Caki2 (cell line): Measurements from ENCODE around the gene DGKD. TPM values are rescaled to one million over a fixed set of nuclear protein-coding genes. Genes with fewer than 3 reads are reported as not detected.

Source experiments
- DNase-seq: peaks from one replicate; pipeline ENCODE4 v3.0.0-alpha.2; 2015; ENCODE audit warnings: low read depth
- in situ Hi-C: cut with HindIII; loops from 2 replicates; pipeline ENCODE4 v1.10.0; 2016; ENCODE audit warnings: low sequenced_read_pairs, low pct_unique_long_range_greater_than_20kb, mixed read lengths
- total RNA-seq: library from RNA; depleted of rRNA; stranded (reverse); fragments of >200 nt; shearing (Covaris generic); gene quantifications from 2 replicates; pipeline ENCODE4 v1.2.3, GENCODE V29; 2014; ENCODE audit warnings: low replicate concordance

Gene DGKD
- total RNA-seq, 1 experiment from 2014 or later, result 7.8 TPM

GRCh38 chr2:233471291-233472035 lies 117.2 kb downstream of the DGKD start:
- DNase-seq, result no peak
- in situ Hi-C loops, result no loop called here

DNA sequence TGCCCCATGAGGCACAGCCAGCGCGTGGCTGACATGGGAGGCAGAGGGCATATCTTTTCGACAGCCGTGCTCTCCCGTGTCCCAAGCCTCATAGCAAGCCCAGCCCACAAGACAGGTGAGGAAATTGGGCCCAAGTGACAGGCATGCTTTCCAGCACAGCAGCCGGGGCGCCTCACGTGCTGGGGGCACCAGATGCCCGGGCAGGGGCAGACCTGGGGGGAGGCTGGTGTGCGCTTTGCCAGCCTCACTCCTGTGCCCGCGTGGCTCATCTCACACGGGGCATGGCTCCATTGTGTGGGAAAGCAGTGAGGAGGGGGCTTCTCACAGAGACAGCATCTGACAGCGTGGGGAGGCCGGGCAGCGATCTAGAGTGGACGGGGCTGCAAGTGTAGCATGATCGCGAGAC lies 119.1 kb downstream of the DGKD start:
- in situ Hi-C loops, result no loop called here
- no peak for DNase-seq

DNA sequence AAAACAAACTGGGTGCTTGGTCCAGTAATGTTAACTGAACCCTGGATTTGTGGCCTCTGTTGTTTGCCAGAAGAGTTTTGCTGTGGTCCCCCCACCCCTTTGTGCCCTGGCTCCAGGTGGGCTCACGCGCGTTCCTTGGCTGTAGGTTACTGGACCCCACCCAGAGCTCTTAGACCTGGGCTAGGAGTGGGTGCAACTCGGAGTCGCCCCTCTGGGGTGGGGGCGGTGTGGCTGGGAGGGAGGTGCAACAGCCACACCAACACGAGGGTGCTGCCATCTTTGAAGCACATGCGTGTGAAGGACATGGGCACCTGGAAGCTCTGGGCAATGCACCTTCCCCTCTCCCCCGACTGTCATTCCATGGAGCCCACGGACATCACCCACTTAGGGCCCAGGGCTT lies 119.6 kb downstream of the DGKD start:
- in situ Hi-C loops, result no loop called here

GRCh38 chr2:233474308-233475160 lies 120.2 kb downstream of the DGKD start:
- no peak for DNase-seq
- in situ Hi-C loops, result no loop called here

More for the DNA sequence above, 119.6 kb downstream of the DGKD start:
- no peak for DNase-seq

DNA sequence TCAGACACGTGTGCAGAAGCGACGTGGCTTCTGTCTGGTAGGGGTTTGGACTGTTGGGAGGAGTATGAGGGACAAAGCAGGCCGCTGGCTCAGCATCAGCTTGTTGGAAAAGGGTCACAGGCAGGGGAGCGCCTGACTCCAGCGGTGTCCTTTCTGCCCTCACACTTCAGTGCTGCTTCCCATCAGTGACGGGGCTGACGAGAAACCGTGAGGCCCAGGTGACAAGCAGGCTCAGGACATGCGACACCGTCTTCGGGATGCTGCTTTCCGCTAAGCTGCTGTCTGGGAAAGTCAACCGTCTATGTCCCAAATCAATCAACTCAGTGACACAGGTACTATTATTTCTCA lies 121.7 kb downstream of the DGKD start:
- DNase-seq, result no peak
- in situ Hi-C loops, result no loop called here

- in situ Hi-C loops, result no loop called here
- no peak for DNase-seq
Observed at GRCh38 chr2:233476651-233477547, 122.6 kb downstream of the DGKD start.

DNA sequence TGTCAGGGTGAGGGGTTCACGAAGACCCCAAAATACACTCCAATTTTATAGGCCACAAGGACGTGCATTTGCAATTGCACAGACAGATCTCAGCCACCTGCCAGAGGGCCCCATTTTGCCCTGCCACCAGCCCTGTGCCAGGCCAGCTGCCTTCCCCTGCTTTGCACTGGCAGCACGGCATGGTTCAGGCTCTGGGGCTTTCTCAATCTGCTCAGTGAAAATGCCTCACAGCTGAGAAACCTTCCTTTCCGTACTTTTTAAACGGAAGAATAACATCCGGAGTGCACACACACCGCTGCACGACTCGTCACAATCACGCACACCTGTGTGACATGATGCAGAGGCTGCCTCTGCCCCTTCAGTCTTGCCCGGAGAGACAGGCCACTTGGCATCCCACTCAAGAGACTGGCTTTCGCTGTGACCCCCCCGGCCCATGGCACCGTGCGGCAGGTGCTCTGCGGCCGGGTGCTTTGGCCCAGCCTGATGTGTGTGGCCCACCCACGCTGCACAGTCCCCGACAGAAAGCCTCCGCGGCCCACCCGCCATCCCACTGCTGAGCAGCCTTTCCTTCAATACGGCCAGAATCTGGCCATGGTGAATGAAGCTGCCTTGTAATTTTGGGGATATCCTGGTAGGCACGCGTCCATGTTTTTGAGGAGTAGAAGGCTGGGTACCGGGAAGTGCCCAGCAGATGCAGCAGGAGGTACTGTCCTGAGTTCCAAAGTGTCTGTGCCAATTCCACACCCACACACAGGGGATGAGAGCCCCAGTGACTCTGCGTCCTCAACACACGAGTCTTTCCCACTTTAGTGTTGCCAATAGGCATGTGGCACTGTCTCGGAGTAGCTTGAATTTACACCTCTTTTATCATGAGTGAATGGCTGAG lies 123.5 kb downstream of the DGKD start:
- DNase-seq, result no peak
- in situ Hi-C loops, result no loop called here

DNA sequence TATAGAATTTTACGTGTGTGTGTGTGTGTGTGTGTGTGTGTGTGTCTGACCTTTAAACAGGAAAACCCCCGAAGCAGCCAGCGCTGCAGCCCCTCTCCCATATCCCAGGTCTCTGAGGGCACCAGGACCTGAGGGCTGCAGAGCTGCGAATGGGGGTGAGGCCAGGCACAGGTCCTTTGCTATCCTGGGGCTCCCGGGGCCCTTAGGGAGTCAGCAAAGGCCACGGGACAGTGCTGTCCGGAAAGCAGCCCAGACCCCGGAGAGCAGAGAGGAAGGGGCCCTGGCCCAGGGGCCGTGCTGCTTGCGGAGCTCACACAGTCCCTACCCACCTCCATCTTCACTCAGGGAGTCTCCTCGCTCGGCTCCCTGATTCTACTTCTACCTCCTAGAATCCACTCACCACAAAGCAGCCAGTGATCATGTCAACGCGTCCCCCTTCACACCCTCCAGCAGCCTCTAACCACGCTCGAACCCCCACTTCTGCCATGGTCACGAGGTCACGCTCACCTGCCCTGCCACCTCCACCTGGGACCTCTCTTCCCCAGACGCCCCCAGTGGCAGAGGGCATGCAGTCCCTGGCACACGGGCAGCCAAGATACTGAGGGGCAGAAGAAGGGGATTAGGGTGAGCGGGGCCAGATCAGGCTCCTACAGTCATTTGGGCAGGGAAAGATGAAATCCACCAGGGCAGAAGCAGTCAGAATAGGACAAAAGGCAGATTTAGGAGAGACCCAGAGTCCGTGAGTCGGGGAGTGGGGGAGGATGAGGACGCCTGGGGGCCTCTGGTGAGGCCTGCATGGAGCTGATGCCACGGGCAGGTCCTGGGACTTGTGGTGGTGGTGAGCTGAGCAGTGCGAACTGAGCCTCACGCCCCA lies 125.6 kb downstream of the DGKD start:
- no peak for DNase-seq
- in situ Hi-C loops, result no loop called here

DNA sequence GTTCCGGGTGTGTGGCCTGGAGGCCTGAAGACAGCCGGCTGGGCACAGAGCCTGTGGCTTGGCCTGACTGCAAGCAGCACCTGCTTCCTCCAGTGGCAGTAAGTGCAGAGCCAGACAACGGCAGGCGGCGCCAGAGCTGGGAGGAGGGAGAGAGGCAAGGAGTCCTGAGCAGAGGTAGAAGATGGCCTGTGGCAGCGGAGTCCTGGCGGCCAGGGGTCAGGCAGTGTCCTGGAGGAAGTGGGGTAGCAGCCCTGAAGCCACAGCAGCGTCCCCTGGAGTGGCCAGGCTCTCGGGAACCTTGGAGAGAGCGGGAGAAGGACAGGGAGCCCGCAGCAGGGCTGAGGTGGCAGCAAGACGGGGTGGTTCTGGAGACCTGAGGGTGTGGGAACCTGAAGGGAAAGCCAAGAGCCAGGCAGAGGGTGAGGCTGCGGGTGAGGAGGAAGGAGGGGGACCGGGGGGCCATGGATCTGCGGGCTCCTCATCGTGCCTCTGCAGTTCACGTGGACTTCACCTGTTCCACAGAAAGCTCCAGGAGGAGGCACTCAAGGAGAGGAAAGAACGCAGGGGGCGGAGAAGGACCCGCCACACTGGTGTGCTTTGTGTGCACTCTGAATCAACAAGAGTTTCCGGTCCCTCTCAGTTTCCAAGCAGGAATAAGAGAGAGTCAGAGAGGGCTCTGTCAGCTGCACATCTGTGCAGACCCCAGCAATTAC lies 126.4 kb downstream of the DGKD start:
- in situ Hi-C loops, result no loop called here
- DNase-seq, result peak; percentile 66

- in situ Hi-C loops, result no loop called here
- DNase-seq, result peak; percentile 41
Observed at GRCh38 chr2:233481368-233482142, 127.3 kb downstream of the DGKD start.

GRCh38 chr2:233482616-233483015 lies 128.3 kb downstream of the DGKD start:
- DNase-seq, result no peak
- in situ Hi-C loops, result no loop called here

DNA sequence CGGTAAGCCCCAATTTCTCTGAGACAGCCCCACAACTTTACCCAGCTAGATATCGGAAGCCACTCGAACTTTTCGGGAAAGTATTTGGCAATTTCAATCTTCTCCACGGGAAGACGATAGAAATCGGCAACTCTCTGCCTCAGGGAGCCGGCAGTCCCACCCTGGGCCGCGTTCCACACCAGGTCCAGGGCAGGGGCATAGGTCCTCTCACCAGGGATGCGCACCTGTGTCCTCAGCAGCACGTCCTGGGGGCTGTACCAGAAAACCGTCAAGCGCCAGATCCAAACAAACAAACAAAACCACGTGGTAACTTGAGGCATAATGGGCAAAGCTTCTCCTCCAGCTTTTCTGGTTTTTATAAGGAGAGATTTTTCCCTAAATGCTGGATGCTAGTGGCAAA lies 131.4 kb downstream of the DGKD start:
- DNase-seq, result no peak
- in situ Hi-C loops, result no loop called here

DNA sequence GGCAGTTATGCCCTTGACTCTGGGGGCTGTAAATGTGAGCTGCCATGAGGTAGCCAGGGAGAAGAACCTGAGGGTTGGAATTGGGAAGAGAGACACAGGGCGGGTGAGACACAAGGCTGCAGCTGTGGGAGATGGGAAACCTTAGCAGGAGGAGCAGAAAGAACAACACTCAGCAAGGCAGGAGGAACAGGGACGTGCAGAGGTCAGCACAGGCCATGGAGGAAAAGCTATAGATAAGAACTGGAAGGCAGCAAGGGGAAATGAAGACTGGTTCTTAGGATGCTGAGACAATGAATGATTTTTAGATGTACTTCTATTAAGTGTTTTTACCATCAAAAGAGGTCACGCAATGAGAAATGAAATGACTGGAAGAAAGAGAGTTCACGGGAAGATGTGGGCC lies 132.1 kb downstream of the DGKD start:
- in situ Hi-C loops, result no loop called here
- DNase-seq, result peak; percentile 1

DNA sequence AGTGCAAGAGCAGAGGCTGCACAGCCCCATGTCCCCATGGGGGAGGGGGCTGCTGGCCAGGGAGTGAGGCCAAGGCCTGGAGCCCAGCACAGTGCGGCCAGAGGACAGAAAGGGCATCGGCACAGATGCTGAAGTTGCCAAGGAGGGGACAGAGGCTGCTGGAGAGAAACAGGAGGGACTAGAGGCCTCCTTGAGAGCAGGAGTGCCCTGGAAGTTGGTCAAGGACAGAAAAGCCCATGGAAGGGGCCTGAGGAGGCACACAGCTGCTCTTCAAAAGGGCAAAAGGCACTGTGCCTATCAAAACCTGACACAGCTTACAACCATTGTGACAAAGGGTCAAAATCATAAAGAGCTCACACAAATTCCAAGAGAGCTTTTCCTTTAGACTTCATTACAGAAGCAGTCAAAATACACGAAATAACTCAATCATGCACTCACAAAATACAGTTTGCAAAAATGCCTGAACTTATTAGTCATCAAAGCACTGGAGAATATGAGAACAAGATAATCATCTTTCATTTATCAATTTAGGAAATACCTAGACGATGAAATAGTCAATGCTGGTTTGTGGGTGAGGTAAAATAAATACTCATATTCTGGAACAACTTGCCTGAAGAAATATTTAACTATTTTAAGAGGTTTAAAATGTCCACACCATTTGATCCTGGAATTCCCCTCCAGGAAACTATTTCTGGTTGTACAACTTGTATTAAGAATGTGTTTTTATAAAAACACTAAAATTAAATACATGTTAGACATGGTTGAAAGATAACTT lies 132.7 kb downstream of the DGKD start:
- peak; percentile 90 for DNase-seq
- in situ Hi-C loops, result no loop called here

DNA sequence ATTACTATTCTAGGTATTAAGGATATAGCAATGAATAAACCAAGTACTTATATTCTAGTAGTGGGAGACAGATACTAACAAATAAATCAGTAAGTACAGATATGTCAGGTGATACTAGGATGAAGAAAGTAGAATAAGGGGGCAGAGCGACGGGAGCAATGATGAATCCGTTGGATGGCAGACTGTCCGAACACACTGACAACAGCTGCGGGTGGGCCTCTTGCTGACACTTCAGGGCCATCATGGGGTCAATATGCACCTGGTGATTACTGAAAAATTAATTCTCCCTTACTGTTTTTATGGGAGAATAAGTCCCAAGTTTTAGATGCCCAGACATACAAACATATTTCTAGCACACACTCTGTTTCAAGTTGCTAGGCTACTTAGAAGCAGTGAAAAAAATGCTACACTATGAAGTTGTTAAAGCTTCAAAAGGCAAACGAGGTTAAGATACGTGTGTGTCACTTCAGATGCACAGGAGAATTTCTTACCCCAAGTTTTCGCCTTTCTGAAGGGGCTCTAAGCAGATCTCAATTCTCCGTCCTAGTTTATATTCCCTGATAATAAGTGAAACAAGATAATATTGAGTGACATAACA lies 133.6 kb downstream of the DGKD start:
- in situ Hi-C loops, result no loop called here
- peak; percentile 55 for DNase-seq
